ENCODE measurements around the gene CYTH4. TPM values are rescaled to one million over a fixed set of nuclear protein-coding genes. Genes with fewer than 3 reads are reported as not detected.

The CYTH4 gene
- total and polyA plus RNA-seq, 4 donors: 1.9 to 9.9 (median 5.9) TPM

- no peak for TF ChIP-seq EGR1 (IDR thresholded peaks at IDR 0.05; ENCODE audit: low read depth in 2 of 2)
Observed at GRCh38 chr22:37318364-37319109, 36.2 kb downstream of the CYTH4 start (continued).

DNA sequence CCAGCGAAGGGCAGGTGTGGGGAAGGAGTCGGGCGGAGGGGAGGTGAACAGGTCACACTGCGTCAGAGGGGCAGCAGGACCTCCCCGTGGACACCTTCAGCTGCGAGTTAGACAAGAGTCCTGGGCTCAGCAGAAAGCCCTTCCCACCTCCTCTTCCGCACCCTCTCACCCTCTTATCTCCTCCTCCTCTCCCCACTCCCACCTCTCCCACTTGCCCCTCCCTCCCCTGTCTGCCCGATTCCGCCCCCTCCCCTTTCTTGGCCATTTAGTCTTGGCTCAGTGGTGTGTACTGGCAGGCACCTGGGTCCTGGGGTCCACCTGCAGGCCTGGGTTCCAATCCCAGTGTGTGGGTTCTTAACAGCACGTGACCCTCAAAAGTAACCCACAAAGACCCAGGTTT lies 37.2 kb downstream of the CYTH4 start:
- Histone ChIP-seq H3K4me3 (ENCODE audit: low read depth in 1 of 3, low read length in 3 of 3) (no peak overlapping the region), H3K4me1 (ENCODE audit: control insufficient read depth in 4 of 4, insufficient read depth in 4 of 4, low read length in 3 of 4) (peaks cover 7 to 33% (median 20%) of the 10 kb centered on the region in 4 donors), H3K9me3 (ENCODE audit: control insufficient read depth in 4 of 4, low read length in 3 of 4) (no peaks in the 10 kb centered on the region), H3K9ac (ENCODE audit: low read depth in 1 of 2, low read length in 2 of 2) (no peak overlapping the region), H3K27me3 (ENCODE audit: control insufficient read depth in 4 of 4, insufficient read depth in 4 of 4, low read length in 3 of 4) (no peaks in the 10 kb centered on the region), H3K36me3 (ENCODE audit: control insufficient read depth in 4 of 4, insufficient read depth in 3 of 4, low read depth in 1 of 4, low read length in 3 of 4) (no peaks in the 10 kb centered on the region), H3K27ac (ENCODE audit: low read depth in 1 of 2, low read length in 2 of 2) (no peak overlapping the region)
- 79% methylated on average over 10 of the region's 10 CpGs for WGBS
- TF ChIP-seq, protein P1, sequence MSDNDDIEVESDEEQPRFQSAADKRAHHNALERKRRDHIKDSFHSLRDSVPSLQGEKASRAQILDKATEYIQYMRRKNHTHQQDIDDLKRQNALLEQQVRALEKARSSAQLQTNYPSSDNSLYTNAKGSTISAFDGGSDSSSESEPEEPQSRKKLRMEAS (IDR thresholded peaks at IDR 0.05): no peak
- DNase-seq (ENCODE audit: low spot score): no peak

DNA sequence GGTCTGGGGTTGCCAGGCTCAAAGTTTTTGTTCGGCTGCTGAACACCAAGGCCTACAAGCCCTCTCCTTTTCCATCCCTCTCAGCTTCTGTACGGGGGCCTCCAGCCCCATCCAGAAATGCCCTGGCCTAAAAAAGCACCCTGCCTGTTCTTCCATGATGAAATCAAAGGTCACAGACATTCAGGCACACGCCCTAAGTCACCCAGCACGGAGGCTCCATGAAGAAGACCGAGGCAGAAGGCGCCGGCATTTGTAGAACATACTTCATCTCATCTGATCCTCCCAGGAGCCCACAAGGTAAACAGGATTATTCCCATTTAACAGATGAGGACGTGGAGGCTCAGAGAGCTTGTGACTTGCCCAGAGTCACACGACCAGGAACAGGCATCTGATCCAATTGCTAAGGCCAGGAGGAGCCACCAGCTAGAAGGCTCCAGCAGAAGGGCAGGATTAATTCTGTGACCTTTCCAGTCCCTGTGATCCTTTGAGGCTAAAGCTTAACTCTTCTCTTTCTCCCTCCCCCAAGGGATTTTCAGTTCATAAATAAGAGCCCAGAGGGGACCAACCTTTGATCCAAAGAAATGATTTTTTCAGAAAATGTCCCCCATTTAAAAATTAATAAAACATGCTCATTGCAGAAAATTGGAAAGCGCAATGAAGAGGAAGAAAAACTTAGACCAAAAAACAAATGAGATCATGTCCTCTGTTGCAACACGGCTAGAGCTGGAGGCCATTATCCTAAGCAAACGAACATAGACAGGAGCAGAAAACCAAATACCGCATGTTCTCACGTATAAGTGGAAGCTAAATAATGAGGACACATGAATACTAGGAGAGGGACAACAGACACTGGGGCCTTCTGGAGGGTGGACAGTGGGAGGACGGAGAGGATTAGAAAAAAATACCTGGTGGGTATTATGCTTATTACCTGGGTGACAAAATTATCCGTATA lies 38.7 kb downstream of the CYTH4 start:
- peak overlapping the region; percentile 54 to 61 for H3K27ac ChIP-seq (ENCODE audit: low read depth in 1 of 2, low read length in 2 of 2)
- peaks cover 15 to 39% (median 28%) of the 10 kb centered on the region in 4 donors for H3K4me1 ChIP-seq (ENCODE audit: control insufficient read depth in 4 of 4, insufficient read depth in 4 of 4, low read length in 3 of 4)
- TF ChIP-seq CTCF (IDR thresholded peaks at IDR 0.05; ENCODE audit: low read depth, low read length, missing input control) (no peak), ATF3 (IDR thresholded peaks at IDR 0.05) (peak; percentile 49), SP1 (IDR thresholded peaks at IDR 0.05) (peak; percentile 68), RAD21 (IDR thresholded peaks at IDR 0.05) (peak in 1 of 2 donors; percentile 25), JUND (IDR thresholded peaks at IDR 0.05) (peak; percentile 51 to 82), YY1 (IDR thresholded peaks at IDR 0.05) (peak; percentile 96), NR2F2 (IDR thresholded peaks at IDR 0.05) (no peak), HNF4A (conservative IDR thresholded peaks at IDR 0.05) (peak; percentile 39 to 61), RXRA (IDR thresholded peaks at IDR 0.05) (peak; percentile 60 to 65), TAF1 (conservative IDR thresholded peaks at IDR 0.05) (no peak), GABPA (IDR thresholded peaks at IDR 0.05 in 1 of 2, conservative IDR thresholded peaks at IDR 0.05 in 1 of 2) (peak in 1 of 2 donors; percentile 43)
- TF ChIP-seq, protein P1 (IDR thresholded peaks at IDR 0.05): no peak
- no peak for DNase-seq (ENCODE audit: low spot score)
- H3K4me3 ChIP-seq (ENCODE audit: low read depth in 1 of 3, low read length in 3 of 3): no peak overlapping the region
- no peaks in the 10 kb centered on the region for H3K27me3 ChIP-seq (ENCODE audit: control insufficient read depth in 4 of 4, insufficient read depth in 4 of 4, low read length in 3 of 4)
- 54% methylated on average over 16 of the region's 16 CpGs for WGBS
- H3K9me3 ChIP-seq (ENCODE audit: control insufficient read depth in 4 of 4, low read length in 3 of 4): no peaks in the 10 kb centered on the region
- peak overlapping the region in 1 of 2 donors; percentile 30 for H3K9ac ChIP-seq (ENCODE audit: low read depth in 1 of 2, low read length in 2 of 2)
- no peaks in the 10 kb centered on the region for H3K36me3 ChIP-seq (ENCODE audit: control insufficient read depth in 4 of 4, insufficient read depth in 3 of 4, low read depth in 1 of 4, low read length in 3 of 4)
